Suppressor macrophage (primary cell): ENCODE measurements around the gene TGFBR3.

Experiments used
- DNase-seq, 4 experiments: peaks; one replicate each; pipeline ENCODE4 v3.0.0-alpha.2; 2020 to 2022

The TGFBR3 gene

GRCh38 chr1:91821126-91821868 is 64.7 kb downstream of the TGFBR3 start:
- DNase-seq: no peak

DNA sequence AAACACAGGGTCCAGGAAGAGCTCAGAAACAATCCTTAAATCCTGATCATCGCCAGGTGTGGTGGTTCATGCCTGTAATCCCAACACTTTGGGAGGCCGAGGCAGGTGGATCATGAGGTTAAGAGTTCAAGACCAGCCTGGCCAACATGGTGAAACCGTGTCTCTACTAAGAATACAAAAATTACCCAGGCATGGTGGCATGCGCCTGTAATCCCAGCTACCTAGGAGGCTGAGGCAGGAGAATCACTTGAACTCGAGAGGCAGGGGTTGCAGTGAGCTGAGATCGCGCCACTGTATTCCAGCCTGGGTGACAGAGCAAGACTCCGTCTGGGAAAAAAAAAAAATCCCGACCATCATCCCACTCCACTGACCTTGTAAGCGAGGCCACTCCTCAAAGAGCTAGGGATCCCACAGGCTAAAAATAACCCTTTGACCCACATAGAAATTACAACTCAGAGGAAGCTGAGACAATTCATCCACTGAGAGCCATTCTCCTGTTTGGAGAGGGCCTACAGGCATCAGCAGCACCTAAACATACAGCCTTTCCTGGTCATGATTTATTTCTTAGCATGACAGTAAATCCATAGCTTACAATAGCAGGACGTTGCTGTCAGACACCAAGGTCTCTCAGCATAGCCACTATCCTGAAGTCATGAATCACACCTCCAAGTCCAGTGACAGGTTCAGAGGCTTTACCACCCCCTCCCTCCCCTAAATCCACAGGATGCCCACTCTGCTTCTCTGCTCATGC is 66.7 kb downstream of the TGFBR3 start:
- no peak for DNase-seq

DNA sequence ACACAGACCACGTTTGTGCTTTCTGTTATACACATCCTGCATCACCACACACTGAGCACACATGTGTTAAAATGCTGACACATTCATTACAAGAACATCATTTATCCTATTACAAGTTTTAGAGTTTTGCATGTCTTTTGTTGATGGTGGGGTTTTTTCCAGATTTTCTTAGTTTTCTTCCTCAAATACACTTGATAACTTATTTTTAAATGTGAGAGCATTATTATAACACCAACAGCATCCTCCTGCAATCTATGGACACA is 67.3 kb downstream of the TGFBR3 start:
- DNase-seq: no peak

DNA sequence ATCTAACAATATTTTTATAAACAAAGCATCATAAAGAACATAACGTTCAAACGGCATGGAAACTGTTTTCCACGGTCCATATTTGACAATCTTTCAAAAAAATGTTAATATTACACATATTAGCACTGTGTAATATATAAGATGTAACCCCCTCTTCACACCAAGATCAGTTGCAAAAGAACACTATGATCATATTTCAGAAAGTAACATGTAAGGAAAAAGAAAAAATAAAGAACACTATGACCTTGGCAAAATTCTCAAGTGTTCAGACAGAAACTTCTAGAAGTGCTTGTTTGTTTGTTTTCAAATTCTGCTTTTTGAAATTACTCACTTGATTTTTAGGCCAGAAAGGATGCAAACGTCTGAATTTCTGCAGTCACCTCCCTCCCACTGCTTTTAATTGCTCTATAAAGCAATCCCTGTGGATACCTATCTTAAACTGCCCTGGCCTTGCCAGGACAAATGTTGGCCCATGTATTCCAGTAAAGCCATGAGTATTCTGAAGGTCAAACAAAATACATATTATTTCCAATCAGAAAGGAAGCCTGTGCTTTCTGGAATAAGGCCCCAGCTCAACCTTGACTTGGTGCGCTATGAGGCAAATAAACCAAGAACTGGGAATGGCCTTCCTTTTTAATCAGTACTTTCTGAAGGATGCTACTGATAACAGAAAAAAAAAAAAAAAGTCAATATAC is 68.6 kb downstream of the TGFBR3 start:
- DNase-seq: no peak

- DNase-seq: no peak
Observed at GRCh38 chr1:91816031-91816430, 69.9 kb downstream of the TGFBR3 start.

- DNase-seq: no peak
Observed at GRCh38 chr1:91814448-91814847, 71.5 kb downstream of the TGFBR3 start.

DNA sequence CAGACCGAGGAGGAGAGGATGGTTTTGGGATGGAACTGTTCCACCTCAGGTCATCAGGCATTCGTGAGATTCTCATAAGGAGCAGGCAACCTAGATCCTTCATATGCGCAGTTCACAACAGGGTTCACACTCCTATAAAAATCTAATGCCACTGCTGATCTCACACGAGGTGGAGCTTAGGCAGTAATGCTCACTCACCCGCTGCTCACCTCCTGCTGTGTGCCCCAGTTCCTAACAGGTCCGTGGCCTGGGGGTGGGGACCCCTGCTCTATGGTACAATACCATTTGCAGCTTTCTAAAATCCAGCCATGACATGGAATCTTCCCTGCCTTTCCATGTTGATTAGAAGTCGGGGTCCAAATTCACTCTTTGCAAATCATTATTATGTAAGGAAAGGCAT is 72.1 kb downstream of the TGFBR3 start:
- DNase-seq: no peak

DNA sequence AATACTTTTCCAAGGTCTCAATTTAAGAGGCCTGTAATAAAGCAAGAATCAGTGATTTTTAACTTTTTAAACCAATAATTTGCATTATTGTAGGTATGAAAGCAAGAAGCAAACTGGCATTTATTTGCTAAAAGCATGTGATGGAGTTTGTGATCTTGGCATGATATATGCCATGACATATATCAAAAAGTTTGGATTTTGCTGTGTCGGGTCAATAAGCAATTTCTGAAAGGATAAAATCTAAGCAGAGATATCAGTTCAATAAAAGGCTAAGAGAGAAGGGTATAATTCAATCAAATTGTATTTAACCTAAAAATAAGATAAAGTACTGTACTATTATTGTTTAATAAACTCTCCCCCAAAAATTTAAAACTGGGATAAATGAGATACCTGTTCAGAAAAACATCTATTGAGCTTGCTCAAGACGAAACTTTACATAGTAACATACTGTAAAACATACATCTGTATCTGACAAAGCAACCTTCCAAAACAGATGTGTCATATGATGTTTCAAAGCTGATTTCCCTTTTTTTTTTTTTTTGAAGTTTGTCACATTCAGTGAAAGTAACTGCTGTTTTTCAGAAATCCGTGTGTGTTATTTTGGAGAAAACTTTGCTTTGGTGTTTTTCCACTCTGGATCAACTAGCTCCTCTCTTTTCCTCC is 74.5 kb downstream of the TGFBR3 start:
- DNase-seq: peak in 1 of 4 experiments; percentile 13

DNA sequence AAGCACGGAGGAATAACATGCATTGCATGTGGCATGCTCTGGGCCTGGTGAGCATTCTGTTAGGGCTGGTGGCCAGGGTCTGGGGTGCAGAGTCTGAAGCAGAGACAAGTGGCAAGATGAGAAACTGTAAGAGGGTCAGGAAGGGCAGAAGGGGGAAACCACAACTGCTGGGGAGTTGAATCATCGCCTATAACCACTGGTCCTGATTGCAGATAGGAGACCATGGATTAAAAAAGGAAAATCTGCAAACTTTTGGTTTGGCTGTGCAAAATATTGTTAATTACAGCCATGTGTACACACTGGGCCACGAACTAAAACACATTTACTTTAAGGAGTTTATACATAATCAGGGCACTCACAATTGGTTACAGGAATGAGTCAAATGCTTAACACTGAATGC is 76.6 kb downstream of the TGFBR3 start:
- no peak for DNase-seq

DNA sequence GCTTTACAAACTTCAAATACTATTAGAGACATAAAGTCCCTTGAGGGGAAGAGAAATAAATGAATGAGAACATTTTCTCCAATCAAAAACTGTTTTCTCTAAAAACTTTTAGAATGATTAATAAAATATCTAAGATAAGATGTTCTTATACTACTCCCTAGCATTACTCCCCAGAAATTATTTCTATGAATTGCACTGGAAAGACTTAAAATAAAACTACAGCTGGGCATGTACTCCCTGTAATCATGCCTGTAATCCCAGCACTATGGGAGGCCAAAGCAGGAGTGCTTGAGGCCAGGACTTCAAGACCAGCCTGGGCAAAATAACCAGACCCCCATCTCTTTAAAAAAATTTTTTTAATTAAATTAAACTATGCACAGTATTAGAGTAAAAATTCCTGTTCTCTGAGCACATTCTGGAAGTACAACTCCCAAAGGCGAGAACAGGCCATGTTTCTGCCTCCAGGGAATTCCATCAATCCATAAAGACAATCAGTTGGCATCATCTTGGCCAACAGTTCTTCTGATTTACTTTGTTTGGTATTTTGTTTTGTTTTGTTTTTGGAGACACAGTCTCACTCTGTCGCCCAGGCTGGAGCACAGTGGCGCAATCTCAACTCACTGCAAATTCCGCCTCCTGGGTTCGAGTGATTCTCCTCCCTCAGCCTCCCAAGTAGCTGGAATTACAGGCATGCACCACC is 77.9 kb downstream of the TGFBR3 start:
- DNase-seq: no peak

- DNase-seq: no peak
Observed at GRCh38 chr1:91806769-91807700, 78.9 kb downstream of the TGFBR3 start.

- DNase-seq: no peak
Observed at GRCh38 chr1:91806181-91806768, 79.7 kb downstream of the TGFBR3 start.

DNA sequence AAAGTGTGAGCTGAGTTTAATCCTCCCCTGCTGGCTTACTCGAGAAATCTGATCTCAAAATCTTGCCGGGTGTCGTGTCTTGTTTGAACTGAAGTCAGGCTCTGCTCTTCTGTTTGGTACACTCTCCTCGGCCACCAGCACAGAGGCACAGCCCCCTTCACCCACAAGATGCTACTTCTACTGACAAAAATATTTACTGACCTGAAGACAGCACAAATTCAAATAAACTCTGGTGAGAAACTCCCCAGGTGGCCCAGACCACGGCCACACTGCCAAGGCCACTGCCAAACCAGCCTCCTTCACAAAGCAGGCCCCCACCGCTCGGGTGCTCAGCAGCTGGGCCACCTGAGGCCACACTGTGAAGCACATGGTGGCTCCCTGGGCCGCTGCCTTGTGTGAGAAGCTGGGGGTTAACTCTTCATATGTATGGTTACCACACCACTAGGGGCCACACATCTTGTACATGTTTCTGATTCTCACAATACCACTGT is 80.6 kb downstream of the TGFBR3 start:
- no peak for DNase-seq

GRCh38 chr1:91804546-91805023 is 81.4 kb downstream of the TGFBR3 start:
- DNase-seq: no peak

DNA sequence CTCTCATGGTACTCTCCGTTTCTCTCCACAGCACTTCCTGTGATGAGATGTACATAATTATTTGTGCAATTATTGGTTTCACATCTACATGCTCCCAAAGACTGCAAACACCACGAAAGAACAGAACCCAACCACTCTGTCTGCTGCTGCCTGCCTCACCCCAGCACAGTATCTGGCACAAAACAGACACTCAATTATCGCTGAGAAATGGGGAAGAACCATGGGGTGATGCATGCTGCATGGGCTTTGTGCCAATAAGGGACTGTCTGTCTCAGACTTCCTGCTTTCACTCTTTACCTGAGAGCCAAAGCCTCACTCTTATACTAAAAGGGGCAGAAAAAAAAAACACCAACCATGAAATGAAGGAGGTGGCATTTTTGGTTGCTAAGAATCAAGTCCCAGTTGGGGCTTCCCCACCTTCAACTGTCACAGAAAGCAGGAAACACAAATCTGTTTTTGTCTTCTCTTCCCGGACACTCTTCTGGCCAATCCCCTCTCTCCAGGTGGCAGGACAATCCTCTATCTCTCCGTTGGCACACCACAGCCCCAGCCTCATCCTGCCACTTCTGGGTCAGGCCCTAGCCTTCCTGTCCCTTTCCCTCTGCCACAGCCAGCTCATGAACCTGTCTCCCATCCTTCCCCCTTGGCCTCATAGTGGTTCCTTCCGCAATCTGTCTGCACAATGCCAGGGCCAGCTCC is 82.0 kb downstream of the TGFBR3 start:
- peak; percentile 37 to 65 (median 57) for DNase-seq

DNA sequence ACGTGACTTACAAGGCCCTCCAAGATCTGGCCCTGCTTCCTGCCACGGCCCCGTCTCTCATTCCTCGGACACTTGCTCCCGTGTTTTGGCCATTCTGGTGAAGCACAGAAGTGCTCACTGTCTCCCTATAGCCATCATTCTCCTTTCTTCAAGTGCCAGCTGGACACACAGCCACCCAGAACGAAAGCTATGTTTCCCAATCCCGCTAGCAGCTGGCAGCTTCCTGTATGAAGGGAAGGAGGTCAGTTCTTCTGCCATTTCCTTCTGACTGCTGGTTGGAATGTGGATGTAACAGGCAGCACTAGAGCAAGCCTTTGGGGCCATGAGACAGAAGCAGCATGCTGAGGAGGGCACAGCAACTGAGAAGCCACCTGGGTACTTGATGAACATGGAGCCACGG is 82.8 kb downstream of the TGFBR3 start:
- peak; percentile 3 to 34 (median 26) for DNase-seq

DNA sequence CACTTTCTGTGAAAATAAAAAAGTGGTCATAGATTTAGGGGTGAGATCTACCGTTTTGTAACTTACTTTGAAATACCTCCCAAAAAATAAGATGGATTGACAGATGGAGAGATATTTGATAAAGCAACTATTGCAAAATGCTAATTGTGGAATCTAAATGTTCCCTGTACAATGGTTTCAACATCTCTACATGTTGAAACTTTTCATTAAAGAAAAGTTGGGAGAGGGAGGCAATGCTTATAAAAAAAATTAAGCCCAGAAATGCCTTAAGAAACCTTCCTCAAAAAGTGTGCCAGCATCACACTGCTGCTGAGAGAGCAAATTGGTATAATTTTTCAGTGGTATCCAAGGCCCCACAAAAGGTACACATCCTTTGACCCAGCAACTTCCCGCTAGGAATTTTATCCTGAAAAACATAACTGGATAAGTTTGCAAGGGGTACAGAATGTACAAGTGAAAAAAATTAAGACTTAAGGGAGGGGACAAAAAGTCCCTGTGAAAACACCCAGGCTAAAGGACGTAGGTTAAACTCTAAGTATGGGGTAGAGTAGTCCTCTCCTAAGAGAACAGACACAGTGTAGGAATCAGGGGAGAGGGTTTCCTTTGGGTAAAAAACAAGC is 84.3 kb downstream of the TGFBR3 start:
- no peak for DNase-seq

GRCh38 chr1:91799863-91800262 is 86.1 kb downstream of the TGFBR3 start:
- DNase-seq: no peak

DNA sequence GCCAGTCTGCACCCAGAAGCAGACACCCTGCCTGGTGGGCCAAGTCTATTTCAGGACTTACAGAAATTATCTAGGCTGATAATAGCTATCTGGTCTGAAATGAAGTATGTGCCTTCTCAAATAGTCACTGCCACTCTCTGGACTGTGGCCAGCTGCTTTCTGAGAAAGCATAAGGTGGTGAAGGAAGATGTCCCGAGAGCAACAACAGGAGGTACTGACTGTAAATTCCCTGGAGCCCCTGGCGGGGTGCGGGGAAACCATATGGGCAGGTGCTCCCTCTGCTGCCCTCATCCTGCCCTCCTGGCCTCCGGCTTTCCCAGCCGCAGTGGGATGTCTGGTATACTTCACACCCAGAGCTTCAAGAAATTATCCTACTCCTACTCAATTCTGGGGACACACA is 86.8 kb downstream of the TGFBR3 start:
- no peak for DNase-seq

DNA sequence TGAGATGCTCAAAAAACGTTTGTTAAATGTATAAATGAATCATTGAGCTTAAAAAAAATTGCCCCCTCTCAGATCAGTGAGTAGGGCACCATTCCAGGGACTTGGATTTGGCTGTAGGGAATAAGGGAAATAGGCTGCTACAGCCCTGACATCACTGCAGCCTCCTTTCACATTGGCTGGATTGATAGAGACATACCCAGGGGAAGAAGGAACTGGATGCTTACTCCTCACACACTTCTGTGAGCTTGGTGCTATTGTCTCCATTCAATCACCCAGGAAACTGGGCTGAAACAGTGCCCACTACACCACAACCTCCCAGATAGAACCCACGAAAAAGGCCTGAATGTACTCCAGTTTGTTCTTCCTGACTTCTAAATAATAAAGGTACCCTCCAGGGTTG is 87.2 kb downstream of the TGFBR3 start:
- no peak for DNase-seq
